Stimulated activated CD4-positive, alpha-beta T cell treated with anti-CD3 and anti-CD28 coated beads, Interleukin-1b, Interleukin-23, amount 100 ng/mL, for 48 hours (primary cell): ENCODE data around the gene GAK.

Experiments
- DNase-seq: peaks from one replicate; pipeline ENCODE4 v3.0.0-alpha.2; 2020

GAK gene

GRCh38 chr4:905485-906338 is 26.4 kb downstream of the GAK start:
- no peak for DNase-seq

GRCh38 chr4:903066-904046 is 28.8 kb downstream of the GAK start:
- DNase-seq: no peak

- no peak for DNase-seq
Observed at GRCh38 chr4:901192-901910, 30.8 kb downstream of the GAK start.

GRCh38 chr4:900721-901120 is 31.4 kb downstream of the GAK start:
- no peak for DNase-seq

- DNase-seq: no peak
Observed at GRCh38 chr4:900073-900472, 32.0 kb downstream of the GAK start.

GRCh38 chr4:899556-899906 is 32.6 kb downstream of the GAK start:
- no peak for DNase-seq

GRCh38 chr4:898869-899555 is 33.1 kb downstream of the GAK start:
- no peak for DNase-seq

- DNase-seq: no peak
Observed at GRCh38 chr4:898123-898522, 34.0 kb downstream of the GAK start.

- no peak for DNase-seq
Observed at GRCh38 chr4:896630-897029, 35.5 kb downstream of the GAK start.

GRCh38 chr4:896216-896615 is 35.9 kb downstream of the GAK start:
- no peak for DNase-seq

GRCh38 chr4:895596-895995 is 36.5 kb downstream of the GAK start:
- no peak for DNase-seq

GRCh38 chr4:893995-894705 is 38.0 kb downstream of the GAK start:
- no peak for DNase-seq

GRCh38 chr4:893276-893994 is 38.7 kb downstream of the GAK start:
- no peak for DNase-seq

GRCh38 chr4:892780-893179 is 39.3 kb downstream of the GAK start:
- no peak for DNase-seq

GRCh38 chr4:891747-892146 is 40.4 kb downstream of the GAK start:
- DNase-seq: no peak

GRCh38 chr4:890036-890695 is 42.0 kb downstream of the GAK start:
- no peak for DNase-seq

GRCh38 chr4:889516-889915 is 42.6 kb downstream of the GAK start:
- DNase-seq: no peak

GRCh38 chr4:888029-888428 is 44.1 kb downstream of the GAK start:
- no peak for DNase-seq

GRCh38 chr4:887034-887763 is 44.9 kb downstream of the GAK start:
- no peak for DNase-seq

- no peak for DNase-seq
Observed at GRCh38 chr4:886244-886643, 45.9 kb downstream of the GAK start.
